Ovary (tissue), 9 donors: ENCODE data around the gene GNG12. TPM values are rescaled to one million over a fixed set of nuclear protein-coding genes. Genes with fewer than 3 reads are reported as not detected.

Experiments used
- DNase-seq, 5 donors: peaks; one replicate each; pipeline ENCODE4 v3.0.0-alpha.2; 2019 to 2020
- H3K27ac ChIP-seq, 2 donors: fragments of 200-600 bp; one replicate each; pipeline versions ENCODE4 v1.5.1 to v1.8.0; 2019 to 2022
- H3K27me3 ChIP-seq: fragments of 200-600 bp; one replicate; pipeline ENCODE4 v1.8.0; 2022
- H3K36me3 ChIP-seq: fragments of 200-600 bp; sonication (generic); one replicate; pipeline ENCODE4 v1.5.1; 2019
- H3K4me1 ChIP-seq: one replicate; pipeline ENCODE4 v1.8.1; 2013; ENCODE audit warnings: mild to moderate bottlenecking, moderate library complexity; ENCODE audit not compliant: insufficient read depth
- H3K4me3 ChIP-seq: fragments of 200-600 bp; sonication (generic); one replicate; pipeline ENCODE4 v1.5.1; 2017
- H3K9me3 ChIP-seq, 2 donors: fragments of 200-600 bp in 1 of 2; sonication (generic) in 1 of 2; one replicate each; pipeline versions ENCODE4 v1.5.1 to v1.8.1; 2013 to 2019; ENCODE audit warnings: mild to moderate bottlenecking in 1 of 2, moderate library complexity in 1 of 2
- CTCF ChIP-seq, 3 donors: fragments of 450-650 bp in 2 of 3; fragments of 200-600 bp in 1 of 3; IDR thresholded peaks; one replicate each; pipeline versions ENCODE4 v1.5.1 to v1.8.0; 2016 to 2022; ENCODE audit warnings: antibody characterized with exemption in 3 of 3, mild to moderate bottlenecking in 1 of 3
- EP300 ChIP-seq: sonication (generic); formaldehyde crosslinking; IDR thresholded peaks from one replicate; pipeline ENCODE4 v1.6.1; 2017; ENCODE audit warnings: antibody characterized with exemption
- POLR2A ChIP-seq: fragments of 450-650 bp; IDR thresholded peaks from one replicate; pipeline ENCODE4 v1.6.1; 2017; ENCODE audit warnings: antibody characterized with exemption, mild to moderate bottlenecking, moderate library complexity
- WGBS, 3 donors: extraction: QIAGEN DNeasy Blood & Tissue Kit in 1 of 3; methylation state at CpG; one replicate each; pipeline versions ENCODE4 v1.1.5 to v1.1.7; 2013 to 2017; 5-methylcytosine and 5-hydroxymethylcytosine counted together
- intact Hi-C, 4 donors: fragments of 100-400 bp; cut with DNase I; formaldehyde crosslinking; loops; one replicate each; pipeline versions ENCODE4 v1.11.0 to v1.15.1; 2022 to 2023
- polyA plus RNA-seq, 2 donors: library from polyadenylated mRNA; stranded (reverse); fragments of 200-250 nt in 1 of 2; fragments of 350-450 nt in 1 of 2; fragmentation: Illumina TruSeq in 1 of 2; extraction: RNeasy Lipid Tissue Mini Kit (QIAGEN cat#74804) in 1 of 2; gene quantifications; one replicate each; pipeline ENCODE4 v1.2.3, GENCODE V29; 2013 to 2014
- total RNA-seq, 7 donors: library from RNA; depleted of rRNA in 2 of 7; stranded (reverse); fragments of >200 nt in 2 of 7; fragmentation: NEBNext Ultra II Directional in 3 of 7; extraction: Animal tissue kit (Norgen Biotek cat#: 25700) in 3 of 7; gene quantifications; one replicate each; pipeline versions ENCODE4 v1.1.0 to v1.2.4, GENCODE V29; 2016 to 2023
- donor health status: DM: no; HTN: no; CAD: no; lungs with moderate emphysema.
- donor health status: DM: no; HTN: no; CAD: no.
- donor health status: Bipolar disorder and iron deficiency.
- donor health status: DM: yes; HTN: yes; CAD: no.
- donor health status: DM: no; HTN: no; CAD: no.
- donor health status: DM: yes; HTN: yes; CAD: no.

Gene GNG12
- total and polyA plus RNA-seq, 9 donors, result 41.0 to 121 (median 68.0) TPM

- intact Hi-C loops, result no loop called here
- 80 to 91% (median 86%) methylated on average over 17 of the region's 17 CpGs for WGBS, 3 donors
Observed at GRCh38 chr1:67815303-67816094, 17.8 kb downstream of the GNG12 start.

GRCh38 chr1:67814121-67814772 is 19.0 kb downstream of the GNG12 start:
- Histone ChIP-seq H3K27me3 (no peaks in the 10 kb centered on the region), H3K4me1 (peaks cover 3% of the 10 kb centered on the region), H3K27ac (no peak overlapping the region), H3K9me3 (no peaks in the 10 kb centered on the region), H3K4me3 (no peak overlapping the region), H3K36me3 (no peaks in the 10 kb centered on the region)
- TF ChIP-seq EP300, result no peak
- TF ChIP-seq CTCF (IDR thresholded peaks at IDR 0.05), result no peak
- no peak for TF ChIP-seq POLR2A
- DNase-seq, result no peak
- intact Hi-C loops, result no loop called here
- WGBS, 3 donors, result 26 to 35% (median 29%) methylated on average over 3 of the region's 3 CpGs

More at GRCh38 chr1:67815303-67816094, 17.8 kb downstream of the GNG12 start:
- peaks cover 5% of the 10 kb centered on the region for H3K4me1 ChIP-seq
- TF ChIP-seq CTCF (IDR thresholded peaks at IDR 0.05), result no peak
- TF ChIP-seq EP300, result no peak
- TF ChIP-seq POLR2A, result no peak
- no peaks in the 10 kb centered on the region for H3K27me3 ChIP-seq
- no peak overlapping the region for H3K27ac ChIP-seq
- no peak overlapping the region for H3K4me3 ChIP-seq
- H3K9me3 ChIP-seq, result no peaks in the 10 kb centered on the region
- no peak for DNase-seq
- H3K36me3 ChIP-seq, result no peaks in the 10 kb centered on the region

DNA sequence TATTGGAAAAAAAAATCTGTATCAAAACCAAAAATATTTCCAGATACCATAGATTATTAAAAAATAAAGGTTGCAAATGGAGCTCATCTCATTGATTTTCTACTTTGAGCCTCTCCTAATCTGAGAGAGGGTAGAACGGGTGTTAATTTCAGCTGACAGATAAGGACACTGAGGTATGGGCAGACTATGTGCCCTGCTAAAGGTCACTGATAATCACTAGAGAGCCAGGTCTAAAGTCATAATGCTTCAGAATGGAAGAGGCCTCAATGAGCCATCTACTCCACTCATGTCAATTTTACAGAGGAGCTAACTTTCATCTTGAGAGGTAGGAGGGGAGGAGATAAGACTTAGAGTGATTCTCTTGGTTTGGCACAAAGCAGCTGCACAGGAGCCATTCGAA is 21.0 kb downstream of the GNG12 start:
- no peaks in the 10 kb centered on the region for H3K27me3 ChIP-seq
- no peaks in the 10 kb centered on the region for H3K9me3 ChIP-seq
- intact Hi-C loops, result no loop called here
- no peak for DNase-seq
- no peak overlapping the region for H3K4me3 ChIP-seq
- TF ChIP-seq CTCF (IDR thresholded peaks at IDR 0.05), result no peak
- TF ChIP-seq EP300, result no peak
- TF ChIP-seq POLR2A, result no peak
- no peaks in the 10 kb centered on the region for H3K4me1 ChIP-seq
- H3K27ac ChIP-seq, result no peak overlapping the region
- 88 to 92% (median 90%) methylated on average over 2 of the region's 2 CpGs for WGBS, 3 donors
- no peaks in the 10 kb centered on the region for H3K36me3 ChIP-seq

- intact Hi-C loops, result no loop called here
- H3K36me3 ChIP-seq, result no peaks in the 10 kb centered on the region
- H3K4me1 ChIP-seq, result no peaks in the 10 kb centered on the region
- 87 to 95% (median 92%) methylated on average over 1 of the region's 1 CpG for WGBS, 3 donors
- TF ChIP-seq CTCF (IDR thresholded peaks at IDR 0.05), result no peak
- no peak for TF ChIP-seq POLR2A
- TF ChIP-seq EP300, result no peak
- H3K27me3 ChIP-seq, result no peaks in the 10 kb centered on the region
- DNase-seq, result no peak
- no peak overlapping the region for H3K27ac ChIP-seq
- H3K4me3 ChIP-seq, result no peak overlapping the region
- no peaks in the 10 kb centered on the region for H3K9me3 ChIP-seq
Observed at GRCh38 chr1:67811781-67812180, 21.5 kb downstream of the GNG12 start.
